H1 (cell line): ENCODE results near the gene TRAPPC6A. TPM values are rescaled to one million over a fixed set of nuclear protein-coding genes. Genes with fewer than 3 reads are reported as not detected.
A peak's percentile ranks its signal among the peaks of the same experiment; 100 is the strongest.

Experiments
- CTCF ChIA-PET: fragments of 300-600 bp; sonication (Branson Sonifier 250); formaldehyde crosslinking; loops from one replicate; lab custom pipeline; 2021; ENCODE audit not compliant: partially characterized antibody; lab: Charles Lee
- POLR2A ChIA-PET: fragments of 300-600 bp; sonication (Branson Sonifier 250); formaldehyde crosslinking; loops from one replicate; lab custom pipeline; 2021; ENCODE audit warnings: inconsistent platforms; ENCODE audit not compliant: partially characterized antibody; lab: Charles Lee
- DNase-seq, 2 experiments: peaks; one replicate each; pipeline versions ENCODE4 v3.0.0 to v3.0.0-alpha.2; 2010 to 2022; ENCODE audit warnings: low spot score in 2 of 2, low read depth in 1 of 2, mixed read lengths in 1 of 2
- FAIRE-seq: peaks from 2 replicates; lab custom pipeline; 2011; peaks lifted over from hg19 to GRCh38; lab: Jason Lieb, UNC
- H2AFZ ChIP-seq: 2 replicates; pipeline ENCODE4 v1.8.1; 2012; ENCODE audit warnings: low read length, inconsistent platforms
- H2AK5ac ChIP-seq: 2 replicates; pipeline ENCODE4 v1.6.1; 2013; ENCODE audit warnings: low read depth, low read length
- H2BK120ac ChIP-seq: replicated peaks from 2 replicates; pipeline ENCODE3; 2013; ENCODE audit warnings: low read depth, low read length, inconsistent platforms
- H2BK12ac ChIP-seq: 2 replicates; pipeline ENCODE4 v1.6.1; 2013; ENCODE audit warnings: low read depth, low read length
- H2BK15ac ChIP-seq: 2 replicates; pipeline ENCODE4 v1.6.1; 2013; ENCODE audit warnings: low read length
- H2BK20ac ChIP-seq: 2 replicates; pipeline ENCODE4 v1.6.1; 2013; ENCODE audit warnings: low read length
- H2BK5ac ChIP-seq: 2 replicates; pipeline ENCODE4 v1.6.1; 2013; ENCODE audit warnings: low read depth, low read length
- H3K14ac ChIP-seq: 2 replicates; pipeline ENCODE4 v1.6.1; 2013; ENCODE audit warnings: inconsistent platforms; ENCODE audit not compliant: insufficient read length
- H3K18ac ChIP-seq: 2 replicates; pipeline ENCODE4 v1.6.1; 2013; ENCODE audit warnings: low read length; ENCODE audit errors: extremely low read depth
- H3K23ac ChIP-seq: 2 replicates; pipeline ENCODE4 v1.6.1; 2013; ENCODE audit warnings: inconsistent platforms; ENCODE audit not compliant: insufficient read length
- H3K23me2 ChIP-seq: 2 replicates; pipeline ENCODE4 v1.6.1; 2013; ENCODE audit warnings: low read depth, low read length
- H3K27ac ChIP-seq: 2 replicates; pipeline ENCODE4 v1.6.1; 2011; ENCODE audit warnings: low read depth, low read length, inconsistent platforms
- H3K27me3 ChIP-seq, 4 experiments: replicated peaks in 1 of 4; 1 replicate in 1 of 4; 2 replicates in 3 of 4; pipeline versions ENCODE4 v1.6.1 to v1.8.1; 2011 to 2013; ENCODE audit warnings: low read length in 3 of 4, mild to moderate bottlenecking in 3 of 4, inconsistent platforms in 2 of 4, mixed read lengths in 2 of 4, moderate library complexity in 1 of 4; ENCODE audit not compliant: control insufficient read depth in 3 of 4, insufficient read depth in 3 of 4; ENCODE audit errors: extremely low read depth in 1 of 4
- H3K36me3 ChIP-seq, 4 experiments: 2 replicates each; pipeline versions ENCODE4 v1.6.1 to v1.8.1; 2011 to 2013; ENCODE audit warnings: mild to moderate bottlenecking in 4 of 4, low read length in 3 of 4, moderate library complexity in 2 of 4, control low read depth in 1 of 4, inconsistent platforms in 1 of 4; ENCODE audit not compliant: insufficient read depth in 4 of 4, control insufficient read depth in 2 of 4
- H3K4ac ChIP-seq: replicated peaks from 2 replicates; pipeline ENCODE3; 2013; ENCODE audit warnings: low read length, low read depth, mixed read lengths, inconsistent platforms; ENCODE audit not compliant: insufficient read length
- H3K4me1 ChIP-seq, 4 experiments: replicated peaks in 1 of 4; 1 replicate in 1 of 4; 2 replicates in 3 of 4; pipeline versions ENCODE4 v1.6.1 to v1.8.1; 2011 to 2013; ENCODE audit warnings: low read length in 3 of 4, inconsistent platforms in 2 of 4, mixed read lengths in 1 of 4; ENCODE audit not compliant: insufficient read depth in 4 of 4, control insufficient read depth in 3 of 4
- H3K4me2 ChIP-seq, 2 experiments: 2 replicates each; pipeline versions ENCODE4 v1.6.1 to v1.8.1; 2011 to 2013; ENCODE audit warnings: low read depth in 2 of 2, low read length in 2 of 2, control low read depth in 1 of 2, inconsistent platforms in 1 of 2, mild to moderate bottlenecking in 1 of 2; ENCODE audit not compliant: insufficient read depth in 1 of 2
- H3K4me3 ChIP-seq, 4 experiments: fragments of 200-600, 300-600 bp in 1 of 4; sonication (generic), shearing (Covaris generic), sonication (Bioruptor Twin) in 1 of 4; 2 replicates each; pipeline versions ENCODE4 v1.5.1 to v1.8.1; 2011 to 2016; ENCODE audit warnings: low read length in 4 of 4, low read depth in 3 of 4, control low read depth in 2 of 4, inconsistent platforms in 2 of 4, mild to moderate bottlenecking in 2 of 4, mixed read lengths in 1 of 4, moderate library complexity in 1 of 4; ENCODE audit not compliant: insufficient read depth in 2 of 4; ENCODE audit errors: extremely low read depth in 1 of 4
- H3K56ac ChIP-seq: replicated peaks from 2 replicates; pipeline ENCODE3; 2013; ENCODE audit warnings: low read depth, mild to moderate bottlenecking, mixed read lengths, low read length, inconsistent platforms; ENCODE audit not compliant: insufficient read length
- H3K79me1 ChIP-seq: 2 replicates; pipeline ENCODE4 v1.6.1; 2013; ENCODE audit warnings: low read depth, low read length, control low read depth
- H3K79me2 ChIP-seq, 2 experiments: 2 replicates each; pipeline versions ENCODE4 v1.6.1 to v1.8.1; 2012 to 2013; ENCODE audit warnings: low read length in 2 of 2, mild to moderate bottlenecking in 2 of 2, inconsistent platforms in 1 of 2; ENCODE audit not compliant: insufficient read depth in 2 of 2, control insufficient read depth in 1 of 2
- H3K9ac ChIP-seq, 4 experiments: replicated peaks in 1 of 4; 1 replicate in 1 of 4; 2 replicates in 3 of 4; pipeline versions ENCODE4 v1.6.1 to v1.8.1; 2011 to 2013; ENCODE audit warnings: low read depth in 3 of 4, low read length in 3 of 4, control low read depth in 2 of 4, mild to moderate bottlenecking in 2 of 4, moderate library complexity in 2 of 4, inconsistent platforms in 1 of 4; ENCODE audit errors: extremely low read depth in 1 of 4
- H3K9me3 ChIP-seq, 2 experiments: 2 replicates each; pipeline versions ENCODE4 v1.6.1 to v1.8.1; 2012 to 2013; ENCODE audit warnings: mild to moderate bottlenecking in 2 of 2, moderate library complexity in 2 of 2, control low read depth in 1 of 2, inconsistent platforms in 1 of 2, low read depth in 1 of 2, low read length in 1 of 2, mixed read lengths in 1 of 2; ENCODE audit not compliant: insufficient read depth in 2 of 2
- H4K20me1 ChIP-seq, 2 experiments: replicated peaks in 1 of 2; 2 replicates each; pipeline versions ENCODE3 to v1.8.1; 2011 to 2013; ENCODE audit warnings: inconsistent platforms in 2 of 2, low read length in 2 of 2, mild to moderate bottlenecking in 1 of 2; ENCODE audit not compliant: insufficient read depth in 2 of 2, control insufficient read depth in 1 of 2
- H4K5ac ChIP-seq: 2 replicates; pipeline ENCODE4 v1.6.1; 2013; ENCODE audit warnings: low read length, low read depth, mixed read lengths, inconsistent platforms; ENCODE audit not compliant: insufficient read length
- H4K8ac ChIP-seq: 2 replicates; pipeline ENCODE4 v1.8.0; 2013; ENCODE audit warnings: mild to moderate bottlenecking, moderate library complexity, low read length, inconsistent platforms; ENCODE audit not compliant: insufficient read depth; ENCODE audit errors: extremely low read depth
- H4K91ac ChIP-seq: replicated peaks from 2 replicates; pipeline ENCODE3; 2013; ENCODE audit warnings: low read length, mixed read lengths, inconsistent platforms; ENCODE audit not compliant: insufficient read length
- ASH2L ChIP-seq: fragments of 200-600, 300-600 bp; sonication (generic); IDR thresholded peaks from one replicate; pipeline ENCODE4 v1.7.1; 2017; ENCODE audit warnings: low read length
- MAFK ChIP-seq: IDR thresholded peaks from 2 replicates; pipeline ENCODE4 v1.6.1; 2012; ENCODE audit warnings: low read depth, mild to moderate bottlenecking, improper control_type of control experiment, low read length
- NANOG ChIP-seq: IDR thresholded peaks from 2 replicates; pipeline ENCODE4 v1.6.1; 2011; ENCODE audit warnings: low read length, low read depth, mild to moderate bottlenecking, inconsistent platforms; ENCODE audit not compliant: insufficient read depth, poor library complexity, severe bottlenecking
- RBBP5 ChIP-seq: IDR thresholded peaks from 2 replicates; pipeline ENCODE4 v1.7.1; 2012; ENCODE audit warnings: low read depth, mild to moderate bottlenecking, inconsistent platforms, low read length, moderate library complexity, borderline replicate concordance
- YY1 ChIP-seq: IDR thresholded peaks from 2 replicates; pipeline ENCODE4 v1.6.1; 2011; ENCODE audit warnings: low read depth, mild to moderate bottlenecking, low read length
- WGBS, 2 experiments: shearing (Covaris generic) in 1 of 2; methylation state at CpG; one replicate each; pipeline versions ENCODE4 v1.1.6 to v1.1.7; 2013 to 2015; ENCODE audit warnings: low lambda C conversion rate in 2 of 2, mixed read lengths in 2 of 2, inconsistent platforms in 1 of 2, low coverage in 1 of 2, missing lambda C conversion rate in 1 of 2; ENCODE audit not compliant: insufficient replicate concordance in 2 of 2, insufficient coverage in 1 of 2, insufficient read length in 1 of 2; ENCODE audit errors: extremely low coverage in 1 of 2, missing lambda C conversion rate in 1 of 2; 5-methylcytosine and 5-hydroxymethylcytosine counted together
- polyA plus RNA-seq, 7 experiments: library from polyadenylated mRNA; depleted of rRNA in 3 of 7; stranded (reverse) in 5 of 7; unstranded in 2 of 7; fragments of >200 nt in 5 of 7; fragments of 200-250 nt in 2 of 7; gene quantifications; 1 replicate in 5 of 7; 2 replicates in 1 of 7; 4 replicates in 1 of 7; pipeline versions ENCODE4 v1.2.1 to v1.2.3, GENCODE V29; 2011 to 2013; ENCODE audit warnings: missing spikeins in 2 of 7, mixed read lengths in 2 of 7
- total RNA-seq: library from RNA; stranded (reverse); fragmentation: NEBNext Ultra II Directional; extraction: Animal tissue kit (Norgen Biotek cat#: 25700); gene quantifications from 2 replicates; pipeline ENCODE4 v1.2.1, GENCODE V29; 2021
- TF ChIP-seq, protein P1 (sequence below): IDR thresholded peaks from 2 replicates; pipeline ENCODE4 v1.6.1; 2012; ENCODE audit warnings: low read length, inconsistent platforms
- TF ChIP-seq, protein P2 (sequence below): IDR thresholded peaks from 2 replicates; pipeline ENCODE4 v1.6.1; 2011; ENCODE audit warnings: low read length, improper control_type of control experiment

Gene TRAPPC6A
- total and polyA plus RNA-seq, 2 of the 8 experiments (the other 6 are each of a cell fraction or from before 2014, with no cell fraction given): 31.8 to 130 TPM

DNA sequence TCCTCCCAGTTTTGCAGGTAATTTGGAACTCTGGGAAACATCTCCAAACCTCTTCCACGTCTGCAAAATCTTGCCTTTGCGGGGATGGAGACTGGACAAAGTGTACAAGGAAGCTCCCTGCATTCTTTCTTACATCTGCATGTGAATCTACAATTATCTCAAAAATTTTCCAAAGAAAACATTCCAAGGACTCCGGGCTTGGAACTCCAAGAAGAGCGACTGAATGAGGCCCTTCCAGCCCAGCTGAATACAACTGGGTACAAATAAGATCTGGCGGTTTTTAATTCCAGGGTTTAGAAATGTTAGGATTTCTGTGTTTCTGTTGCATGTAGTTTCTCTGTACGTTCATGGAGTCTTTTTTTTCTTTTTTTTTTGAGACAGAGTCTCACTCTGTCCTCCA, 38.6 kb upstream of the TRAPPC6A start:
- Histone ChIP-seq H4K5ac (no peak overlapping the region), H2BK20ac (no peak overlapping the region), H2AFZ (no peak overlapping the region), H2AK5ac (no peak overlapping the region), H3K56ac (no peak overlapping the region), H3K23me2 (peaks cover 17% of the 10 kb centered on the region; the same call in 1 of the 2 replicates), H3K9ac (no peak overlapping the region), H3K4ac (no peak overlapping the region), H4K8ac (no peak overlapping the region), H2BK12ac (0 out of 2 replicates have a peak overlapping the region, but pooled peaks have one; percentile 43), H3K79me1 (no peaks in the 10 kb centered on the region), H3K4me1 (peaks cover 0 to 14% (median 10%) of the 10 kb centered on the region in 4 experiments; a peak in 5 of 7 replicates), H3K36me3 (no peaks in the 10 kb centered on the region; a peak in 1 of 8 replicates), H2BK15ac (no peak overlapping the region), H3K4me3 (peak overlapping the region in 1 of 4 experiments; percentile 64; a peak in 2 of 8 replicates), H4K20me1 (no peaks in the 10 kb centered on the region), H3K9me3 (no peaks in the 10 kb centered on the region; a peak in 1 of 4 replicates), H3K14ac (no peak overlapping the region), H3K23ac (no peak overlapping the region), H3K79me2 (no peaks in the 10 kb centered on the region), H3K4me2 (peak overlapping the region; percentile 82 to 94; a peak in 3 of 4 replicates), H3K27ac (no peak overlapping the region), H2BK120ac (no peak overlapping the region), H3K27me3 (peaks cover 14 to 44% (median 36%) of the 10 kb centered on the region in 4 experiments), H4K91ac (no peak overlapping the region), H2BK5ac (no peak overlapping the region), H3K18ac (no peak overlapping the region)
- DNase-seq (no peak), FAIRE-seq (no peak)
- POLR2A ChIA-PET: interaction anchor here (1.1 to 1.8 kb wide), 3 partner anchors 18 to 52 kb away, joined by 3 to 8 read pairs (median 7); no protein-coding TSS in a partner anchor
- TF ChIP-seq, protein P1, sequence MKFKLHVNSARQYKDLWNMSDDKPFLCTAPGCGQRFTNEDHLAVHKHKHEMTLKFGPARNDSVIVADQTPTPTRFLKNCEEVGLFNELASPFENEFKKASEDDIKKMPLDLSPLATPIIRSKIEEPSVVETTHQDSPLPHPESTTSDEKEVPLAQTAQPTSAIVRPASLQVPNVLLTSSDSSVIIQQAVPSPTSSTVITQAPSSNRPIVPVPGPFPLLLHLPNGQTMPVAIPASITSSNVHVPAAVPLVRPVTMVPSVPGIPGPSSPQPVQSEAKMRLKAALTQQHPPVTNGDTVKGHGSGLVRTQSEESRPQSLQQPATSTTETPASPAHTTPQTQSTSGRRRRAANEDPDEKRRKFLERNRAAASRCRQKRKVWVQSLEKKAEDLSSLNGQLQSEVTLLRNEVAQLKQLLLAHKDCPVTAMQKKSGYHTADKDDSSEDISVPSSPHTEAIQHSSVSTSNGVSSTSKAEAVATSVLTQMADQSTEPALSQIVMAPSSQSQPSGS: no peak
- TF ChIP-seq RBBP5: no peak
- TF ChIP-seq ASH2L: no peak
- no peak for TF ChIP-seq MAFK
- TF ChIP-seq YY1: no peak
- TF ChIP-seq, protein P2, sequence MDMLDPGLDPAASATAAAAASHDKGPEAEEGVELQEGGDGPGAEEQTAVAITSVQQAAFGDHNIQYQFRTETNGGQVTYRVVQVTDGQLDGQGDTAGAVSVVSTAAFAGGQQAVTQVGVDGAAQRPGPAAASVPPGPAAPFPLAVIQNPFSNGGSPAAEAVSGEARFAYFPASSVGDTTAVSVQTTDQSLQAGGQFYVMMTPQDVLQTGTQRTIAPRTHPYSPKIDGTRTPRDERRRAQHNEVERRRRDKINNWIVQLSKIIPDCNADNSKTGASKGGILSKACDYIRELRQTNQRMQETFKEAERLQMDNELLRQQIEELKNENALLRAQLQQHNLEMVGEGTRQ: no peak
- no peak for TF ChIP-seq NANOG
- CTCF ChIA-PET: interaction anchor here (1.2 to 3.5 kb wide), 4 partner anchors 11 to 81 kb away, joined by 3 to 14 read pairs (median 8); no protein-coding TSS in a partner anchor
- WGBS, 2 experiments: 59% methylated on average over 6 of the region's 6 CpGs; no CpG with 5 or more reads in 1 of the 2 experiments
